Spleen (tissue), 11 donors: ENCODE measurements around the gene PVALB. TPM values are rescaled to one million over a fixed set of nuclear protein-coding genes. Genes with fewer than 3 reads are reported as not detected.

Experiments used
- DNase-seq: peaks from one replicate; pipeline ENCODE4 v3.0.0-alpha.2; 2020
- H3K27ac ChIP-seq, 8 donors: fragments of 200-600 bp; sonication (generic) in 7 of 8; 1 replicate in 4 of 8; 2 replicates in 4 of 8; pipeline versions ENCODE4 v1.5.0 to v1.8.0; 2016 to 2021; ENCODE audit warnings: inconsistent platforms in 4 of 8, mild to moderate bottlenecking in 4 of 8, moderate library complexity in 1 of 8
- H3K27me3 ChIP-seq, 7 donors: fragments of 200-600 bp; sonication (generic) in 6 of 7; replicated peaks in 1 of 7; 1 replicate in 4 of 7; 2 replicates in 3 of 7; pipeline versions ENCODE4 v1.5.0 to v1.8.0; 2016 to 2021; ENCODE audit warnings: inconsistent platforms in 3 of 7, mild to moderate bottlenecking in 1 of 7
- H3K36me3 ChIP-seq, 6 donors: fragments of 200-600 bp; sonication (generic) in 5 of 6; 1 replicate in 4 of 6; 2 replicates in 2 of 6; pipeline versions ENCODE4 v1.5.0 to v1.8.0; 2016 to 2021; ENCODE audit warnings: inconsistent platforms in 2 of 6
- H3K4me1 ChIP-seq, 6 donors: fragments of 200-600 bp; sonication (generic) in 5 of 6; 1 replicate in 3 of 6; 2 replicates in 3 of 6; pipeline versions ENCODE4 v1.5.0 to v1.8.0; 2016 to 2021; ENCODE audit warnings: inconsistent platforms in 3 of 6
- H3K4me3 ChIP-seq, 8 donors: fragments of 200-600 bp; sonication (generic) in 7 of 8; 1 replicate in 4 of 8; 2 replicates in 4 of 8; pipeline versions ENCODE4 v1.5.0 to v1.8.0; 2016 to 2021; ENCODE audit warnings: inconsistent platforms in 4 of 8, mild to moderate bottlenecking in 4 of 8, moderate library complexity in 2 of 8
- H3K9me3 ChIP-seq, 8 donors: fragments of 200-600 bp; sonication (generic) in 7 of 8; 1 replicate in 4 of 8; 2 replicates in 4 of 8; pipeline versions ENCODE4 v1.5.0 to v1.8.0; 2016 to 2021; ENCODE audit warnings: inconsistent platforms in 4 of 8
- CTCF ChIP-seq, 11 experiments: fragments of 200-600 bp in 7 of 11; fragments of 450-650 bp in 4 of 11; sonication (generic) in 4 of 11; IDR thresholded peaks in 8 of 11; conservative IDR thresholded peaks in 3 of 11; 1 replicate in 7 of 11; 2 replicates in 4 of 11; pipeline versions ENCODE4 v1.4.0 to v1.8.0; 2016 to 2021; ENCODE audit warnings: antibody characterized with exemption in 11 of 11, inconsistent platforms in 4 of 11, mild to moderate bottlenecking in 1 of 11
- POLR2A ChIP-seq, 3 donors: fragments of 450-650 bp; IDR thresholded peaks; one replicate each; pipeline ENCODE4 v1.5.1; 2017; ENCODE audit warnings: antibody characterized with exemption in 3 of 3, mild to moderate bottlenecking in 1 of 3
- POLR2AphosphoS5 ChIP-seq, 3 donors: sonication (generic); formaldehyde crosslinking; IDR thresholded peaks; one replicate each; pipeline ENCODE4 v1.5.1; 2017; ENCODE audit warnings: antibody characterized with exemption in 3 of 3
- WGBS, 5 donors: extraction: QIAGEN DNeasy Blood & Tissue Kit in 3 of 5; methylation state at CpG; one replicate each; pipeline versions ENCODE4 v1.1.5 to v1.1.7; 2013 to 2018; 5-methylcytosine and 5-hydroxymethylcytosine counted together
- intact Hi-C: fragments of 100-400 bp; cut with DNase I; formaldehyde crosslinking; loops from one replicate; pipeline ENCODE4 v1.15.0; 2023; ENCODE audit warnings: low total_unique reads
- polyA plus RNA-seq, 3 donors: library from polyadenylated mRNA; stranded (reverse); fragments of 200-250 nt; gene quantifications; one replicate each; pipeline ENCODE4 v1.2.1, GENCODE V29; 2013
- total RNA-seq, 7 donors: library from RNA; depleted of rRNA in 3 of 7; stranded (reverse); fragments of >200 nt in 3 of 7; fragmentation: NEBNext Ultra II Directional in 4 of 7; extraction: Animal tissue kit (Norgen Biotek cat#: 25700) in 4 of 7; gene quantifications; one replicate each; pipeline versions ENCODE4 v1.1.0 to v1.2.1, GENCODE V29; 2016 to 2021
- donor health status: healthy with polysubstance abuse.
- donor health status: DM: no; HTN: no; CAD: no; lungs with moderate emphysema.
- donor health status: DM: no; HTN: no; CAD: no.
- donor health status: Bipolar disorder and iron deficiency.
- donor health status: healthy.
- donor health status: DM: no; HTN: no; CAD: no.
- donor health status: DM: yes; HTN: yes; CAD: no.

Gene PVALB
- total and polyA plus RNA-seq, 10 donors = 0.52 to 3.2 (median 1.00) TPM; not detected in 2

- Histone ChIP-seq H3K36me3 (no peaks in the 10 kb centered on the region), H3K27me3 (peaks cover 0 to 43% (median 16%) of the 10 kb centered on the region in 7 donors)
- 79 to 87% (median 82%) methylated on average over 8 to 12 of the region's 12 CpGs for WGBS, 5 donors
Measured at GRCh38 chr22:36753916-36754315, 62.9 kb downstream of the PVALB start.

DNA sequence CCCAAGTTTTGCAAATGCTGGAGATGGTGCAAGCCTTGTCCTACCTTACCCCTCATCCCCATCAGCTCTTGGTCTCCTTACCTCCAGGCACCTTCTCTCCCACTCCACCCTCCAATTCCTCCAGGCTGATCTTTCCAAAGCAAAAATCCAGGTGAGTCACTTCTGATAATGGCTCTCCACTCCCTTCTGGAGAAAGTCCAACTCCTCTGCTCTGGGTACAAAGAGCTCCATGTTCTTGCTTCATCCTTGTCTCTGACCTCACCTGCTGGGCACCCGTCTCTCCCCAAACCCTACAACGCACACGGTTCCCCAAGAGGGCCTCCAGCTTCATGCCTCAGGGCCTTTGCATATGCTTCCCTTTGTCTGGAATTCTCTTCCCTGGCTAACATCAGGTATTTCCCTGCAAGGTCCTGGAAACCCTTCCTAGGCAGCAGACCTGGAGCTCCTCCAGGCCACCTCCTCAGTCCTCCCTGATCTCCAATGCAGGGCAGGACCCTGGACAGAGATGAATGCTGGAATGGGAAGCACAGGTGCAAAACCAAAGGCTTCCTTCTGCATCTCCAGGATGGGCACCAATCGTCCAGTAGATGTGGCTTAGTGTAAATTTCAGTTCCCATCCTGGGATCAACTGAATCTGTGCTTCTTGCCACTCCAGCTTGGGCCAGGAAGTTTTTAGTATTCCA lies 63.6 kb downstream of the PVALB start:
- TF ChIP-seq POLR2A (IDR thresholded peaks at IDR 0.05) (no peak), POLR2AphosphoS5 (IDR thresholded peaks at IDR 0.05) (no peak), CTCF (IDR thresholded peaks at IDR 0.05 in 8 of 11, conservative IDR thresholded peaks at IDR 0.05 in 3 of 11) (no peak)
- H3K9me3 ChIP-seq = no peaks in the 10 kb centered on the region
- peaks cover 0 to 43% (median 16%) of the 10 kb centered on the region in 7 donors for H3K27me3 ChIP-seq
- WGBS, 5 donors = 64 to 71% (median 70%) methylated on average over 4 of the region's 4 CpGs
- H3K4me1 ChIP-seq = peaks cover 0 to 21% (median 0%) of the 10 kb centered on the region in 6 donors
- DNase-seq = no peak
- H3K27ac ChIP-seq = no peak overlapping the region
- intact Hi-C loops = no loop called here
- no peak overlapping the region for H3K4me3 ChIP-seq
- H3K36me3 ChIP-seq = no peaks in the 10 kb centered on the region

More at GRCh38 chr22:36753916-36754315, 62.9 kb downstream of the PVALB start:
- Histone ChIP-seq H3K4me3 (no peak overlapping the region), H3K9me3 (no peaks in the 10 kb centered on the region), H3K4me1 (peaks cover 0 to 21% (median 0%) of the 10 kb centered on the region in 6 donors), H3K27ac (no peak overlapping the region)
- TF ChIP-seq POLR2AphosphoS5 (IDR thresholded peaks at IDR 0.05) = no peak
- no peak for TF ChIP-seq CTCF (IDR thresholded peaks at IDR 0.05 in 8 of 11, conservative IDR thresholded peaks at IDR 0.05 in 3 of 11)
- no peak for TF ChIP-seq POLR2A (IDR thresholded peaks at IDR 0.05)
- DNase-seq = no peak
- intact Hi-C loops = no loop called here

Other genes with a start within 250 kb of the PVALB start
- not detected for gene CACNG2, start 113.3 kb downstream of the PVALB start, total RNA-seq
- not detected for gene CACNG2, start 113.3 kb downstream of the PVALB start, polyA plus RNA-seq
- gene IFT27, start 40.9 kb downstream of the PVALB start, total RNA-seq = 10 to 100 TPM; 12.4 to 35.4 (median 25.6) TPM
- gene IFT27, start 40.9 kb downstream of the PVALB start, polyA plus RNA-seq = 10 to 100 TPM; 17.5 to 23.4 (median 20.1) TPM
- 100 to 1,000 TPM in 6 of 7 donors, 10 to 100 TPM in 1; 89.0 to 222 (median 146) TPM for gene NCF4, start 44.0 kb upstream of the PVALB start, total RNA-seq
- 100 to 1,000 TPM; 116 to 178 (median 162) TPM for gene NCF4, start 44.0 kb upstream of the PVALB start, polyA plus RNA-seq
- 100 to 1,000 TPM in 1 of 7 donors, 10 to 100 TPM in 6; 35.9 to 110 (median 61.3) TPM for gene CSF2RB, start 96.6 kb upstream of the PVALB start, total RNA-seq
- gene CSF2RB, start 96.6 kb upstream of the PVALB start, polyA plus RNA-seq = 10 to 100 TPM; 14.2 to 19.7 (median 16.3) TPM
- 10 to 100 TPM; 10.3 to 27.1 (median 12.3) TPM for gene TST, start 202.4 kb upstream of the PVALB start, total RNA-seq
- gene TST, start 202.4 kb upstream of the PVALB start, polyA plus RNA-seq = 10 to 100 TPM; 10.8 to 21.0 (median 16.2) TPM
- 10 to 100 TPM; 13.9 to 44.8 (median 20.6) TPM for gene MPST, start 202.7 kb upstream of the PVALB start, total RNA-seq
- gene MPST, start 202.7 kb upstream of the PVALB start, polyA plus RNA-seq = 10 to 100 TPM; 24.5 to 40.3 (median 37.5) TPM
- 10 to 100 TPM; 13.5 to 21.5 (median 17.9) TPM for gene KCTD17, start 234.7 kb upstream of the PVALB start, total RNA-seq
- gene KCTD17, start 234.7 kb upstream of the PVALB start, polyA plus RNA-seq = 10 to 100 TPM; 10.7 to 27.5 (median 13.0) TPM